Measurements from ENCODE around the gene CCDC150.
A peak's percentile ranks its signal among the peaks of the same experiment; 100 is the strongest.
"Not testable (repeated sequence)": the region's sequence is repeated elsewhere in the genome, so short reads cannot be mapped to it uniquely, and the experiment has no call there.

The CCDC150 gene

DNA sequence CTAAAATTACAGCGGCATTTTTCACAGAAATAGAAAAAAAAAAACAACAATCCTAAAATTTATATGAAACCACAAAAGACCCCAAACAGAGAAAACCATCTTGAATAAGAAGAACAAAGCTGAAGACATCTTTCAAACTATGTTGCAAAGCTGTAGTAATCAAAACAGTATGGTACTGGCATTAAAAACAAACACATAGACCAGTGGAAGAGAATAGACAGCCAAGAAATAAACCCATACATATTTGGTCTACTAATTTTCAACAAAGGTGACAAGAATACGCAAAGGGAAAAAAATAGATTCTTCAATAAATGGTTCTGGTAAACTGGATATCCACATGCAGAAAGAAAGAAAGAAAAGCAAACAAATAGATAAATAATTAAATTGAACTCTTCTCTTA lies 9.0 kb upstream of the CCDC150 start:
- DNase-seq = no peak

DNA sequence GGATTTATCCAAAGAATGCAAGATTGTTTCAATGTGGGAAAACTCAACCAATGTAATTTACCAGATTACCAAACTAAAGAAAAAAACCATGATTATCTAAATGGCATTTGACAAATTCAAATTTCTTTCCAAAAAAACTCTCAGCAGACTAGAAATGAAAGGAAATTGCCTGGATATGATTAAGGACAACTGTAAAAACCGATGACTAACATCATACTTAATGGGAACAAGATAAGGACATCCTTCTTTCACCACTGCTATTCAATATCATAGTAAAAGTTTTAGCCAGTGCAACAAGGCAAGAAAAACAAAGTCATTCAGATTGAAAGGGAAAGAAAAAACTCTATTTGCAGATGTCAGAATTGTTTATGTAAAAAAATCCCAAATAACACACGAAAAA lies 4.4 kb upstream of the CCDC150 start:
- DNase-seq = no peak

DNA sequence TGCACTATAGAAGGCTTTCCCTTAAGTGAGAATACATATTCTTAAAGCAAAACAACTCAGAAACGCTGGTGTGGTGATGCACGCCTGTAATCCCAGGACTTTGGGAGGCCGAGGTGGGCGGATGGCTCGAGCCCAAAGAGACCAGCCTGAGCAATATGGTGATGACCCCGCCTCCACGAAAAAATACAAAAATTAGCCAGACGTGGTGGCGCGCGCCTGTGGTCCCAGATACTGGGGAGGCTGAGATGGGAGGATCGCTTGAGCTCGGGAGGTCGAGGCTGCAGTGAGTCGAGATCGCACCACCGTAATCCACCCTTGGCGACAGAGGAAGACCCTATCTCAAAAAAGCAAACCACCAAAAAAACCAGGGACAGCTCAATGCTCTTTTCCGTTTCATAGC lies 750 bp upstream of the CCDC150 start:
- DNase-seq = peak in 2 of 56 donors; percentile 3 to 10

DNA sequence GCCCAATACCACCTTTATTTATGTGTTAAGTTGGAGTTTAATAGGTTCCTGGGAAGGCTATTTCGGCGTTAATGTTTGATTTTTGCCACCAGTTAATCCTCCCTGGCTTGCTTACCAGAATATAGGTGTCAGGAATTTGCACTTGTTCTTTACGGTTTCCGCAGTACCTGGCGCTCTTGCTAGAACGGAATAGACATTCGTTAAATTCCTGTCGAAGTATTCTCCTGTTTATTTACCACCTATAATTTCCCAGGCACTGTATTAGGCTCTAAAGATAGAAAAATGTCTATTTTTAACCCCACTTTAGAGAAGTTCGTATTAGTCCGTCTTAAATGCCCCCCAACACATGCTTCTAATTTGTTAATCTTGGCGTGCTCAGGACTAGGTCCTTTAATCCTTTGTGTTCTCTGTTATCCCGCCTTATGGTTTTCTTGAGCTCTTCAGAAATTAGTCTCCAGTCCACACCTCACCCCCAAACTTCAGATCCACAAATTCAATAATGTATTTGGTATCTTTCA lies 575 bp downstream of the CCDC150 start:
- no peak for DNase-seq

DNA sequence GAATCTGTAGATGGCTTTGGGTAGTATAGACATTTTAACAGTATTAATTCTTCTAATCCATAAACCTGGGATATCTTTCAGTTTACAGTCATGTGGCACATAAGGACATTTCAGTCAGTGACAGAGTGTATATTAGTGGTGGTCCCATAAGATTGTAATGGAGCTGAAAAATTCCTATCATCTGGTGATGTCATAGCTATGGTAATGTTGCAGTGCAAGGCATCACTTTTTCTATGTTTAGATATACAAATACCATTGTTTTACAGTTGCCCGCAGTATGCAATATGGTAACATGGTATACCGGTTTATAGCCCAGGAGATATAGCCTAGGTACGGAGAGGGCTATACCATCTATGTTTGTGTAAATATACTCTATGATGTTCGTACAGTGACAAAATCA lies 9.7 kb downstream of the CCDC150 start:
- no peak for DNase-seq

DNA sequence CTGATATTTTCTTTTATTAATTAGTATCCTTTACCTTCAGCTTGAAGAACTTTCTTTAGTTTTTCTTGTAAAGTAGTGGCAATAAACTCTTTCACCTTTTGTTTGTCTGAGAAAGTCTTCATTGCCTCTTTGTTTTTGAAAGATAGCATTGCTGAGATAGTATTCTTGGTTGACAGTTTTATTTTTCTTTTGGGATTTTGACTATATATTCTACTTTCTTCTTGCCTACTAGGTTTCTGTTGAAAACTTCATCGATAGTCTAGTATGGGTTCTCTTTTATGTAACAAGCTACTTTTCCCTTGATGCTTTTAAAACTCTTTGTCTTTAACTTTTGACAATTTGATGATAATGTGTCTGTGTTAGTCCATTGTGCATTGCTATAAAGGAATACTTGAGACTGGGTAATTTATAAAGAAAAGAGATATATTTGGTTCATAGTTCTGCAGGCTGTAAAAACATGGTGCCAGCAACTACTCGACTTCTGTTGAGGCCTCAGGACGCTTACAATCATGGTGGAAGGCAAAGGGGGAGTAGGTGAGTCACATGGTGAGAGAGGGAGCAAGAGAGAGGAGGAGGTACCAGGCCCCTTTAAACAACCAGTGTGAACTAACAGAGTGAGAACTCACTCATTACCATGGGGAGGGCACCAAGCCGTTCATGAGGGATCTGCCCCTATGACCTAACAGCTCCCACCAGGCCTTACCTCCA lies 12.0 kb downstream of the CCDC150 start:
- DNase-seq = no peak

DNA sequence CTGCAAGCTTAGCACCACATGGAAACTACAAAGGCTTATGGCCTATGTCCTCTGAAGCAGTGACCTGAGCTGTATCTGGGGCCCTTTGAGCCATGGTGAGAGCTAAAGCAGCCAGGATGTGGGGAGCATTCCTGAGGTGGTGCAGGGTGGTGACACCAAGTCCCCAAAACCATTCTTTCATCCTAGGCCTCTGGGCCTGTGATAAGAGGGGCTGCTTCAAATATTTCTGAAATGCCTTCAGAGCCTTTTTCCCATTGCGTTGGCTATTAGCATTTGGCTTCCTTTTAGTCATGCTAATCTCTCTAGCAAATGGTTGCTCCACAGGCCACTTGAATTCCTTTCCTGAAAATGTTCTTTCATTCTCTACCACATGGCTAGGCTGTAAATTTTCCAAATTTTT lies 13.4 kb downstream of the CCDC150 start:
- no peak for DNase-seq

DNA sequence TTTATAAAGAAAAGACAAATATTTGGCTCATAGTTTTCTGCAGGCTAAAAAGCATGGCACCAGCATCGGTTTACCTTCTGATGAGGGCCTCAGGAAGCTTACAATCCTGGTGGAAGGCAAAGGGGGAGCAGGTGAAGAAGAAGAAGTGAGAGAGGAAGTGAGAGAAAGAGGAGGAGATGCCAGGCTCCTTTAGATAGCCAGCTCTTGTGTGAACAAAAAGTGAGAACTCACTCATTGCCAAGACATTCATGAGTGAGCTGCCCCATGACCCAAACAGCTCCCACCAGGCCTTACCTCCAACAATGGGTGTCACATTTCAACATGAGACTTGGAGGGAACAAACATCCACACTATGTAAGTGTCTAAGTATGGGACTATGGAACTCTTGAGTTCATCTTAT lies 14.3 kb downstream of the CCDC150 start:
- DNase-seq = no peak

DNA sequence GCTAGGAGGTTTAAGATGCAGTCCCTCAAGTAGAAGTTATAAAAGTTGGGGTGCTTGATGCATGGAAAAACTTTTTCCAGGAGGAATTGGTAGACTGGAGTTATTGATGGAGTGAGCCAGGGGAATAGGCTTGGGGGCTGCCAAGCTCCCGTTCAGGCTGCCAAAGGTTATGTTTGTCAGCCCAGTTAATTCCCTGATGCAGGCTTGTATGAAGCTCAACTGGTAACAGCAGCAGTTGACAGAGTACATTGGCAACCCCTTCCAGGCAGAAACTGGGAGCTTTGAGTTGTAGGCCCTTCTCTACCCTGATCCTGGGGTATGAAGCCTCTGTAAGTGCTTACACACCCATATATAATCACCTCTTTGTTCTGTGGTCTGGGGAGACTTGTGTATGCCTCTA lies 16.2 kb downstream of the CCDC150 start:
- DNase-seq = peak in 1 of 56 donors; percentile 4

DNA sequence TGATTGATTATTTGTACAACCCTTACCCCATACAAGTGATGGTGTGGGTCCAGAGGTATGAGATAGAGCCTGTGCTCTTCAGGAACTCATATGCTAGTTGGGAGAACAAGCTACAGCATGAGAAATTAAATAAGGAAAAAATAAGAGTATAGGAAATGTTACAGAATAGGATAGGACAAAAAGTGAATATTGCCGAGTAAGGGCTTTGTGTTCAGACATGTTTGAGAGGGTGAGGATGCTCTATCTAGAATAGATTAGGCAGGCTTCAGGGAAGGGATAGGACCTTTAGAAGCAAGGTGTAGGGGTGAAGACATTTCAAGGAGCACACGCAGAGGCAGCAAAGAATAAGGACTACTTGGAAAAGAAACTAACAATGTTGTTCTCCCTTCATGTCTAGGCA lies 17.8 kb downstream of the CCDC150 start:
- DNase-seq = no peak

DNA sequence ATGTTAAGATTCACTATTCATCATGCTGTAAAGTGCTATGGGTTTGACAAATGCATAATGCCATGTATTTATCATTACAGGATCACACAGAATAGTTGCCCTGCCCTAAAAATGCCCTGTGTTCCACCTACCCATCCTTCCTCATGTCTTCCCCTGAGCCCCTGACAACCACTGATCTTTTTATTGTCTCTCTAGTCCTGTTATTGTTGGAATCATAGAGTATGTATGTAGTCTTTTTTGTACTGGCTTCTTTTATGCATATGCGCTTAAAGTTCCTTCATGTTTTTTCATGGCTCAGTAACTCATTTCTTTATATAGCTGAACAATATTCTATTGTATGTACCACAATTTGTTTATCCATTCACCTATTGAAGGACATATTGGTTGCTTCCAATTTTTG lies 20.3 kb downstream of the CCDC150 start:
- DNase-seq = no peak

DNA sequence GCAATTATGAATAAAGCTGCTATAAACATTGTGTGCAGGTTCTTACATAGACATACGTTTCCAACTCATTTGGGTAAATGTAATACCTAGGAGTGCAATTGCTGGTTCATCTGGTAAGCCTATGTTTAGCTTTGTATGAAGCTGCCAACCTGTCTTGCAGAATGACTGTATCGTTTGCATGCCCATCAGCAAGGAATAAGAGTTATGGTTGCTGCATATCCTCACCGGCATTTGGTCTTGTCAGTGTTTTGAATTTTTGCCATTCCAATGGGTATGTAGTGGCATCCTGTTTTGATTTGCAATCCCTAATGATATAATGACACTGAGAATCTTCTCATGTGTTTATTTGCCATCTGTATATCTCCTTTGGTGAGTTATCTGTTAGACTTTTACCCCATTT lies 20.7 kb downstream of the CCDC150 start:
- DNase-seq = no peak

DNA sequence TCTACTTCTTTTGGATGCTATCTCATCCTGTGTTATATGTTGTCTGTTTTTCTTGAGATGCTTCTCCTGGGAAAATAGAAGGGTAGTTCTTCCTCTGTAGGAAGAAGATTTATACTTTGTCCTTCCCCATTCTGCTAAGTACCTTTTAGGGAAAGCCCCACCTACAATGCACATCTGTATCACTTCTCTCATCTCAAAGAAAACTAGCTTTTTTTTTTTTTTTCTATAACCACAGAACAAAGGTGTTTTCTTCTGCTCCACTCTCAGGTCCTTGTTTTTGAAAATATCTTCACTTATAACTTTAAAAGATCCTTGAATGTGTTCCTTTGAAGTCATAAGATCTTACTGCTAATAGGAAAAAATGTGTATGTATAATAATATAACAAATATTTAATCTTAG lies 30.8 kb downstream of the CCDC150 start:
- DNase-seq = no peak

DNA sequence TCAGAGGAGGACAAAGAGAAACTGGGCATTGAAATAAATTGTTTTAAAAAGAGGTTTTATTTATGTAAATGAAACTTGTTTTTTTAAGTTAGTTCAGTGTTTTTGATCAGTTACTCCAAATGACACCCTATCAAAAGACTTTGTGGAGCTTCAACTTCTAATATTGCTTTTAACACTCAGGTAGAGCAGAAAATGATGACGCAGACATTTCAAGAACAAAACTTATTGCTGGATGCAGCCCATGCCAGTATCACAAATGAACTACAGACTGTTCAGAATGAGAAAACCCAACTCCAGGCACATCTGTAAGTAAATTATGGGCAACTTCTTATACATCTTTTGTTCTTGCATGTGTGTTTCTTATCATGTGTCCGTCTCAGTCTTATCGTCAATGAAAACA lies 36.4 kb downstream of the CCDC150 start:
- no peak for DNase-seq

DNA sequence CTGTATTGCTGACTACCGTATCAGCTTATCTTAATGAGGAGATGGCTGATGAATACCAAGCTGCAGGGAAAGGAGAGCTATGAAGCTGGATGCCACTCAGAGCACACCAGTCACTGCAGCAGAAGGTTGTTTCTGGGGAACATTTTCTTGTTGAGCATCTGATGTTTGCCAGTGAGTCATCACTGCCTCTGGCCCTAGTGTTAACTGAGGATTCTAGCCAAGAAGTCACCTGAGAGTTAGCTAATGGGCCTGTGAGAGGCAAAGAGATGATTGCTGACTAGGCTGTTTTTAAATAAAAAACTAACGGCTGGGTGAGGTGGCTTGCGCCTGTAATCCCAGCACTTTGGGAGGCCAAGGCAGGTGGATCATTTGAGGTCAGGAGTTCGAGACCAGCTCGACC lies 37.9 kb downstream of the CCDC150 start:
- DNase-seq = no peak

DNA sequence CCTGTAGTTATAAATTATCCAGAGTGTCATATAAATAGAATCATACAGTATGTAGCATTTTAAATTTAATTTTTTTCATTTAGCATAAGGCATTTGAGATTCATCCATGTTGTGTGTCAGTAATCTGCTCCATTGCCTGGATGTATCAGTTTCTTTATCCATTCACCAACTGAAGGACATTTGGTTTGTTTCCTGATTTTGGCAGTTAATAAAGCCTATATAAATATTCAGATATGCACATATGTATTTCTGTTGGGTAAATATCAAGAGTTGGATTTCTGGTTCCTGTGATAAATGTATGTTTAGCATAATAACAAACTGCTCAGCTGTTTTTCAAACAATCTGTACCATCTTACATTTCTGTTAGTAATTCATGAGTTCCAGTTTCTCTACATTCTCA lies 39.9 kb downstream of the CCDC150 start:
- DNase-seq = no peak

DNA sequence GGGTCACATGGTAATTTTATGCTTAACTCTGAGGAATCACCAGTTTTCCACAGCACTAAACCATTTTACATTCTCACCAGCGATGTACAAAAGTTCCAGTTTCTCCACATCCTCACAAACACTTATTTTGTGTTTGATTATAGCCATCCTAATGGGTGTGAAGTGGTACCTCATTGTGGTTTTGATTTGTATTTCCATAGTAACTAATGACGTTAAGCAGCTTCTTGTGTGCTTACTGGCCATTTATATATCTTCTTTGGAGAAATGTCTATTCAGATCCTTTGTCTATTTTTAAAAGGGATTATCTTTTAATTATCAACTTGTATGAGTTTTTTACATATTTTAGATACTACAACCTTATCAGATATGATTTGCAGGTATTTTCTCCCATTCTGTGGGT lies 42.0 kb downstream of the CCDC150 start:
- DNase-seq = no peak

DNA sequence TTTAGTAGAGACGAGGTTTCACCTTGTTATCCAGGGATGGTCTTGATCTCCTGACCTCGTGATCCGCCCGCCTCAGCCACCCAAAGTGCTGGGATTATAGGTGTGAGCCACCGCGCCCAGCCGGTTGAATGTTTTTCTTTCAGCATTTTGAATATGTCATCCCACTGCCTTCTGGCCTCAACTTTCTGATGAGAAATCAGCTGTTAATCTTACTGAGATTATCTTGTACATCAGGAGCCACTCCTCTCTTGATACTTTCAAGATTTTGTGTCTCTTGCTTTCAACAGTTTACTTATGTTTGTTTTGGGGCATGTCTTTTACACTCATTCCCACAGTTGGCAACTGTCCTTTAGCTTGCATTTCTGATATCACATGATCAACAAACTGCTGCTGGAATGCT lies 46.3 kb downstream of the CCDC150 start:
- DNase-seq = no peak

DNA sequence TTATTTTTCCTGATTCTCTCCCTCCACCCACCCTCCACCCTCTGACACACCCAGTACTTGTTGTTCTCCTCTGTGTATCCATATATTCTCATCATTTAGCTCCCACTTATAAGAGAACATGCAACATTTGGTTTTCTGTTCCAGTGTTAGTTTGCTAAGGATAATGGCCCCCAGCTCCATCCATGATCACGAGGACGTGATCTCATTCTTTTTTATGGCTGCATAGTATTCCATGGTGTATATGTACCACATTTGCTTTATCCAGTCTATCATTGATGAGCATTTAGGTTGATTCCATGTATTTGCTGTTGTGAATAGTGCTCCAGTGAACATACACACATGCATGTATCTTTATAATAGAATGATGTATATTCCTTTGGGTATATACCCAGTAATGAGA lies 47.2 kb downstream of the CCDC150 start:
- DNase-seq = not testable (repeated sequence)

DNA sequence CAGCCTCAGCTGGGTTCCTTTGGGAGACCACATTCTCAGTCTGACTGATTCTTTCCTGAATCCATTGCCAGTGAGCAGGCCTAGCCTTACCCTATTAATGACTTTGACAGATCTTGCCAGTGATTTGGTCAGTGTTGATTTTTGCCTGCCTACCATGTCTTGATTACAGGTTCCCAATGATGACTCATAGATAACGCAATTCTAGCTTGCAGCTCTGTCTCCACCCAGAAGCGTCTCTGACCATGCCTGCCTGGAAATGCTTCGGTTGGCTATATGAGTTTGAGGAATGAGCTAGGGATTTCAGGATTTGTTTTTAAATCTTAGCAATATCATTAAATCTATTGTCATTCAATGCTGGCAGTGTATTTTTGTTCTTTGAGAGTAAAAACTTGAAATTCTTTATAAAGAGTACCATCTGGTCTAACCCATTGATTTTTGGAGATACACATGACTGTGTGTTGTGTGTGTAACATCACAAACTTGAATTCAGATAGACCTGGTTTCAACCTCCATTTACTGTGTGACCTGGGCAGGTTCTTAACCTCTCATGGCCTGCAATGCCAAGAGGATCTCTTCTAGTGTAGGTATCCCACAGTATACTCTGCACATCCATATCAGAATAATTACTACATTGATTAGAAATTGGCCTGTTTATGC lies 57.0 kb downstream of the CCDC150 start:
- no peak for DNase-seq

DNA sequence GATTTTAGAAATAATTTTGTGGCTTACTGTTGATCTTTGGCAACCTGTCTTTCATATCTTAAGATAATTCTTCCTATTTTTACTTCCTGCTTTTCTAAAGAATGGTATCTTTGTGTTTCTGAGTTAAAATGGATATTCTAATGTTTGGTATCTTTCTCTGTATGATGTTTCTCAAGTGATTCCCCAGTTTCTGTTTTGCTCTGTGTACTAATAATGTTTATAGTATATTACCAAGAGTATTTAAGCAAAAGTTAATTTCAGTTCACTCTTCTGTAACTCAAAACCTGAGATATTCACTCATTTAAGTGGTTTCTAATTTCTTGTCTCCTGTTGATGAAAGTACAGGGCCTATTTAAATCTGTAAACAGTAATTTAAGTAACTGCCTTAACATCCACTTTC lies 58.3 kb downstream of the CCDC150 start:
- no peak for DNase-seq

DNA sequence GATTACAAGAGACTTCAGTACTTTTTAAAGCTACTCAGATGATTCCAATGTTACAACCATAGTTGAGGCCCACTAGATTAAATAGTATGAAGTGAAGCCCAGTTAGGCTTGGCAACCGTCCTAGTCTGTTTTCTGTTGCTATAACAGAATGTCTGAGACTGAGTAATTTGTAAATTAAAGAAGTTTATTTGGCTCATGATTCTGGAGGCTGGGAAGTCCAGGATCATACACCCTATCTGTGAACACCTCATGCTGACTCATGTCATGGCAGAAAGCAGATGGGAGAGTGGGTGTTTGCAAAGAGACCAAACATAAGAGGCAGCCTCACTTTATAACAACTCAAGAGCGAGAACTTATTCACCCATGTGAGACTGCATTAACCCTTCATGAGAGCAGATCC lies 63.1 kb downstream of the CCDC150 start:
- DNase-seq = peak in 6 of 56 donors; percentile 1 to 13 (median 11)

DNA sequence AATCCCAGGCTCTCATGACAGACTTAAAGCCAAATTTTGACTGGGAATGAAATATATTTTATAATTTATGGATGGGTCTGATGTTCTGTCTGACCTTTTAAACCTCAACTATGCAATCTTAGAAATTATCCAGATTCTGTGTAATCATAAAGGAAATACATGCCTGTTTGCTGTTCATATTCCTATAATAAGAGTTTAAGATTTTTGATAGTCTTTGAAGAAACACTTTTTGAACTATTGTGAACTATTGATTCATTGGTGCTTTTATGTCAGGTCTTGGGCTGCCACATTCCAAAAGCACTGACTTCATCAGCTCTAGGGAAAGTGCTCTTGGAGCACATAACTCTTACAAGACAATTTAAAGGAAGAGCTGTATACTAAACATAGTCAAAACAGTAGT lies 64.2 kb downstream of the CCDC150 start:
- DNase-seq = no peak
